Smooth muscle cell (in vitro differentiated cells): ENCODE measurements around the gene KCNT1. TPM values are rescaled to one million over a fixed set of nuclear protein-coding genes. Genes with fewer than 3 reads are reported as not detected.
A peak's percentile ranks its signal among the peaks of the same experiment; 100 is the strongest.

Source experiments
- DNase-seq: peaks from one replicate; lab custom pipeline; 2025; ENCODE audit not compliant: unreplicated experiment; lab: John Stamatoyannopoulos, UW
- H2AFZ ChIP-seq: fragments of 200-600 bp; sonication (generic); 2 replicates; pipeline ENCODE4 v1.6.0; 2016; ENCODE audit warnings: antibody characterized with exemption, low read depth, mild to moderate bottlenecking
- H3F3A ChIP-seq: fragments of 200-600 bp; sonication (generic); 2 replicates; pipeline ENCODE4 v1.6.0; 2017; ENCODE audit warnings: antibody characterized with exemption, low read depth
- H3K27ac ChIP-seq: fragments of 200-600 bp; sonication (generic); 2 replicates; pipeline ENCODE4 v1.5.1; 2016; ENCODE audit warnings: low read depth, mild to moderate bottlenecking
- H3K27me3 ChIP-seq: fragments of 200-600 bp; sonication (generic); 2 replicates; pipeline ENCODE4 v1.6.1; 2016; ENCODE audit warnings: low read depth, mild to moderate bottlenecking
- H3K36me3 ChIP-seq: fragments of 200-600 bp; sonication (generic); 2 replicates; pipeline ENCODE4 v1.5.1; 2016; ENCODE audit warnings: low read depth
- H3K4me1 ChIP-seq: fragments of 200-600 bp; sonication (generic); 2 replicates; pipeline ENCODE4 v1.5.1; 2016; ENCODE audit warnings: low read depth
- H3K4me2 ChIP-seq: fragments of 200-600 bp; sonication (generic); 2 replicates; pipeline ENCODE4 v1.6.0; 2016; ENCODE audit warnings: mild to moderate bottlenecking
- H3K4me3 ChIP-seq: fragments of 200-600 bp; sonication (generic); 2 replicates; pipeline ENCODE4 v1.5.1; 2016; ENCODE audit warnings: mild to moderate bottlenecking
- H3K79me2 ChIP-seq: fragments of 200-600 bp; sonication (generic); 2 replicates; pipeline ENCODE4 v1.6.0; 2016; ENCODE audit warnings: low read depth, mild to moderate bottlenecking
- H3K9ac ChIP-seq: fragments of 200-600 bp; sonication (generic); 2 replicates; pipeline ENCODE4 v1.6.0; 2016; ENCODE audit warnings: low read depth
- H3K9me3 ChIP-seq: fragments of 200-600 bp; sonication (generic); replicated peaks from 2 replicates; pipeline ENCODE4 v1.5.1; 2016; ENCODE audit warnings: low read depth
- H4K20me1 ChIP-seq: fragments of 200-600 bp; sonication (generic); 2 replicates; pipeline ENCODE4 v1.6.0; 2016; ENCODE audit warnings: low read depth
- CTCF ChIP-seq: fragments of 200-600 bp; sonication (generic); IDR thresholded peaks from 2 replicates; pipeline ENCODE4 v1.5.1; 2017; ENCODE audit warnings: borderline replicate concordance, mild to moderate bottlenecking, antibody characterized with exemption; ENCODE audit not compliant: insufficient read depth, poor library complexity, severe bottlenecking
- WGBS: methylation state at CpG from one replicate; pipeline ENCODE4 v1.1.7; 2016; ENCODE audit warnings: low lambda C conversion rate; 5-methylcytosine and 5-hydroxymethylcytosine counted together
- polyA plus RNA-seq: library from polyadenylated mRNA; unstranded; fragments of >200 nt; fragmentation: Nextera tagmentation; extraction: Ambion mirVana; gene quantifications from 2 replicates; pipeline ENCODE4 v1.2.1, GENCODE V29; 2016
- total RNA-seq: library from RNA; depleted of rRNA; stranded (reverse); fragments of >200 nt; gene quantifications from 2 replicates; pipeline ENCODE4 v1.2.3, GENCODE V29; 2014

KCNT1 gene
- total and polyA plus RNA-seq, 2 experiments from 2014 or later: not detected

GRCh38 chr9:135804581-135805421 is 102.8 kb downstream of the KCNT1 start:
- Histone ChIP-seq H3K9me3 (no peaks in the 10 kb centered on the region), H3K27ac (peak overlapping the region; percentile 28), H3K27me3 (no peaks in the 10 kb centered on the region), H4K20me1 (no peaks in the 10 kb centered on the region), H3K79me2 (no peaks in the 10 kb centered on the region), H3K4me3 (no peak overlapping the region), H3K36me3 (no peaks in the 10 kb centered on the region), H3F3A (no peaks in the 10 kb centered on the region), H3K4me1 (no peaks in the 10 kb centered on the region), H2AFZ (no peak overlapping the region), H3K4me2 (no peak overlapping the region), H3K9ac (no peak overlapping the region)
- no peak for DNase-seq
- WGBS: 84% methylated on average over 24 of the region's 24 CpGs
- TF ChIP-seq CTCF: no peak

- no peak for TF ChIP-seq CTCF
- 92% methylated on average over 19 of the region's 22 CpGs for WGBS
- Histone ChIP-seq H4K20me1 (no peaks in the 10 kb centered on the region), H3K9ac (no peak overlapping the region), H2AFZ (no peak overlapping the region), H3K79me2 (no peaks in the 10 kb centered on the region), H3K27me3 (no peaks in the 10 kb centered on the region), H3K4me3 (no peak overlapping the region), H3F3A (no peaks in the 10 kb centered on the region), H3K27ac (peak overlapping the region; percentile 28), H3K36me3 (peaks cover 2% of the 10 kb centered on the region), H3K4me1 (no peaks in the 10 kb centered on the region), H3K9me3 (no peaks in the 10 kb centered on the region), H3K4me2 (no peak overlapping the region)
- no peak for DNase-seq
Measured at GRCh38 chr9:135805422-135806022, 103.5 kb downstream of the KCNT1 start.

GRCh38 chr9:135809166-135809565 is 107.2 kb downstream of the KCNT1 start:
- no peaks in the 10 kb centered on the region for H3K79me2 ChIP-seq
- no peaks in the 10 kb centered on the region for H4K20me1 ChIP-seq
- H2AFZ ChIP-seq: no peak overlapping the region
- DNase-seq: no peak
- no peaks in the 10 kb centered on the region for H3K4me1 ChIP-seq
- no peak for TF ChIP-seq CTCF
- WGBS: 95% methylated on average over 10 of the region's 10 CpGs
- H3K9me3 ChIP-seq: no peaks in the 10 kb centered on the region
- H3K36me3 ChIP-seq: peaks cover 16% of the 10 kb centered on the region
- H3K9ac ChIP-seq: no peak overlapping the region
- no peak overlapping the region for H3K4me2 ChIP-seq
- H3K27me3 ChIP-seq: no peaks in the 10 kb centered on the region
- no peaks in the 10 kb centered on the region for H3F3A ChIP-seq
- no peak overlapping the region for H3K4me3 ChIP-seq
- no peak overlapping the region for H3K27ac ChIP-seq
